Germinal center (tissue), 1 donor: ENCODE results near the gene COL5A2.

Source experiments
- DNase-seq: peaks from one replicate; pipeline ENCODE4 v3.0.0; 2012; ENCODE audit warnings: mixed read lengths, low spot score

COL5A2 gene

GRCh38 chr2:189179570-189179950 is at the start of gene COL5A2:
Gene COL5A2, minus strand, starts transcription at chr2:189179761. Its CDS starts 157 bp downstream, at chr2:189179604.
- DNase-seq: no peak

- no peak for DNase-seq
These were observed 46.5 kb upstream of the COL5A2 start for GRCh38 chr2:189226017-189226416.

GRCh38 chr2:189225032-189225431 is 45.5 kb upstream of the COL5A2 start:
- DNase-seq: no peak

- DNase-seq: no peak
These were observed 43.0 kb upstream of the COL5A2 start for GRCh38 chr2:189222468-189223105.

- DNase-seq: no peak
These were observed 42.4 kb upstream of the COL5A2 start for GRCh38 chr2:189221811-189222467.

GRCh38 chr2:189218236-189218635 is 38.7 kb upstream of the COL5A2 start:
- DNase-seq: no peak

- no peak for DNase-seq
These were observed 38.0 kb upstream of the COL5A2 start for GRCh38 chr2:189217541-189217940.

- no peak for DNase-seq
These were observed 37.5 kb upstream of the COL5A2 start for GRCh38 chr2:189217051-189217450.

GRCh38 chr2:189214484-189214883 is 34.9 kb upstream of the COL5A2 start:
- no peak for DNase-seq

GRCh38 chr2:189213250-189213649 is 33.7 kb upstream of the COL5A2 start:
- no peak for DNase-seq

GRCh38 chr2:189210250-189211087 is 30.9 kb upstream of the COL5A2 start:
- DNase-seq: no peak

GRCh38 chr2:189208254-189208653 is 28.7 kb upstream of the COL5A2 start:
- no peak for DNase-seq

- no peak for DNase-seq
These were observed 24.9 kb upstream of the COL5A2 start for GRCh38 chr2:189204322-189204941.

GRCh38 chr2:189203177-189203799 is 23.7 kb upstream of the COL5A2 start:
- DNase-seq: no peak

- no peak for DNase-seq
These were observed 20.2 kb upstream of the COL5A2 start for GRCh38 chr2:189199797-189200196.

GRCh38 chr2:189192766-189193165 is 13.2 kb upstream of the COL5A2 start:
- no peak for DNase-seq

GRCh38 chr2:189191766-189192165 is 12.2 kb upstream of the COL5A2 start:
- DNase-seq: no peak

- DNase-seq: no peak
These were observed 11.1 kb upstream of the COL5A2 start for GRCh38 chr2:189190685-189191084.

- DNase-seq: no peak
These were observed 8.7 kb upstream of the COL5A2 start for GRCh38 chr2:189188115-189188805.

- no peak for DNase-seq
These were observed 3.6 kb upstream of the COL5A2 start for GRCh38 chr2:189183170-189183569.

GRCh38 chr2:189181706-189182105 is 2.1 kb upstream of the COL5A2 start:
- no peak for DNase-seq
